ENCODE data around the gene ZNF107.

ZNF107 gene

DNA sequence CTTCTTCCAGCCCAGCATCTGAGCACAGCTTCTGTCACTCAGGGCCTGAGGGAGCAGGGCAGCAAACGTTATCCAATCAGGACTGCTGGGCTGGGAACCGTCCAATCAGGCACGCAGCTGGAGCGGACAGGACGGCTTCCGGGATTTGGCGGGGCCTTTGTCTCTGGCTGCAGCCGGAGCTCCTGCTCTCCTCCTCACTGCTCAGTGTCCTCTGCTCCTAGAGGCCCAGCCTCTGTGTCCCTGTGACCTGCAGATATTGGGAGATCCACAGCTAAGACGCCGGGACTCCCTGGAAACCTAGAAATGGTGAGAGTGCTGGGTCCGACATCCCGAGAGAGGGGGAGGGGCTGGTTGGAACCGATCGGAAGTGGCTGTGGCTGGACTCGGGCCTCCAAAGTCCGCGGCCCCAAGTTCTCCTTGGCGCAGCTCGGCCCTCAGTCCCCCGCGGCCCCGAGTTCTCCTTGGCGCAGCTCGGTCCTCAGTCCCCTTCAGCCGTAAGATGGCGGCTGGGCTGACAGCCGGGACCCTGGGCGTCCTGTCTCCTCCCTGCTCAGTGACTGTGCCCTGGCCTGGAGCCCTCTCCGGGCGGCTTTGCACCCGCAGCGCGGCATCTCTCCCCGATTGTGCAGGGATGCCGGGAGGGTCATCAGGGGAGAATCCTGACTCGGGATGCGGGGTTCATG lies at the start of gene ZNF107:
Gene ZNF107 (plus strand): TSS at position 154 of the 683 bp plus-strand sequence. CDS start 150 bp downstream, at position 304.
- DNase-seq = peak; percentile 92

DNA sequence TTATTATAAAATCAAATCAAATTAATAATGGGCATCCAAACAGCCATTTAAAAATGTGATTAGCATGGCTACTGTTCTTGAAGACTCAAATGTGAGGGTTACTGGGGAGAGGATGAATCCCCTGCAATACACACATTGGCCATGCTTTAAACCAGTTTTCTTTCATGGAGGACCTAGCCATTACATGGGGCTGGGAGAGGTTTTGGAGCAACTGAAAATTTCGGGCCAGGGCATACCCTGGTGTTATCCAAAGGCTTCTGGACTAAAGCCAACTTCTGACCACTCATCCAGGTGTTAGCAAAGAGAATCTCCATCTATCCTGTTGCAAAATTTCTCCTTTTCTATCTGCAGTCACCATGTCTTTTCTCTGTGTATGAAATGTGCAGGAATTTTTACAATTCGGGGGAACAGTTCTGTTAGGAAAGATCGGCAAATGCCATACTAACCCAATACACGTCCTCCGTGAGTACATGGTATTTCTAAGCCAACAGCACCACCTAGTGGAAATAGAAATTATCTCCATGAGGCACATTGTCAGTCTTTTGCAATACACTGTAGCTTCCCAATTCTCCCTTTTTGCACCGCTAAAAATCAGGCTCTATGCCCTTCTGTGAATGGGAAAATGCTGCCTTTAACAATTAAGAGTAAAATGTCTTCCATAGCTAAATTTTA lies 47.0 kb upstream of the ZNF107 start:
- peak; percentile 64 for DNase-seq

DNA sequence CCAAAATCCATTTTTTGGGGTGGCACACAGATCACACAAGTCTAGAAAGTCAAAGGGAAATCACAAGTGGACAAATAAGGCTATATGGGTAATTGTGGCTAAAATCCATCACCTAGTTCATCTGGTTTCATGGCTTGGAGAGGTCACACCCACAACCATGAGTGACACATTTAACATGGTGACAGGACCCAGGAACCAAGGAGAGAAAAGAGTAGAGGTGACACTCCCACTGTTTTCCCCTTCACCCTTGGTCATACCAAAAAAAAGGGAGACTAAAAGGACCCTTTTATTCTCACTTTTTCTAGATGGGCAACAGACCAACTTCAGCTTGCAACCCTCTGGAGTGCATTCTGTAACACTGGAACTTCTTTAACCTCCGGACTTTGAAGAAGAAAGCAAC lies 46.2 kb upstream of the ZNF107 start:
- DNase-seq = no peak

DNA sequence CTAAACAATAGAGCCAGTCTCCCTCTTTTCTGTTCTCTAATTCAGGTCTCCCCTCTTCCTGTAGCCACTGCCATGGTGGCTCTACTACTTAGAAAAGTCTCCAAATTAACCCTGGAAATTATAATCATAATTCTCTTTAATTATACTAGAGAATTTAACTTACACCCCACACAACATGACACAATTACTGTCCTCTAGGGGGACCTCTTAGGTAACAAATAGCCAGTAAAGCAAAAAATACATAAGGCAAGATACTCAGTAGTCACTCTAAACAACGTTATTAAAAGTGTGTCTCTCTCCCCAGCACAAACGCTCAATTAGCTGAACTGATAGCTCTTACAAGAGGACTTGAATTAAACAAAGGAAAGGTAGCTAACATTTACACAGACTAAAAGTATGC lies 44.3 kb upstream of the ZNF107 start:
- DNase-seq = no peak

DNA sequence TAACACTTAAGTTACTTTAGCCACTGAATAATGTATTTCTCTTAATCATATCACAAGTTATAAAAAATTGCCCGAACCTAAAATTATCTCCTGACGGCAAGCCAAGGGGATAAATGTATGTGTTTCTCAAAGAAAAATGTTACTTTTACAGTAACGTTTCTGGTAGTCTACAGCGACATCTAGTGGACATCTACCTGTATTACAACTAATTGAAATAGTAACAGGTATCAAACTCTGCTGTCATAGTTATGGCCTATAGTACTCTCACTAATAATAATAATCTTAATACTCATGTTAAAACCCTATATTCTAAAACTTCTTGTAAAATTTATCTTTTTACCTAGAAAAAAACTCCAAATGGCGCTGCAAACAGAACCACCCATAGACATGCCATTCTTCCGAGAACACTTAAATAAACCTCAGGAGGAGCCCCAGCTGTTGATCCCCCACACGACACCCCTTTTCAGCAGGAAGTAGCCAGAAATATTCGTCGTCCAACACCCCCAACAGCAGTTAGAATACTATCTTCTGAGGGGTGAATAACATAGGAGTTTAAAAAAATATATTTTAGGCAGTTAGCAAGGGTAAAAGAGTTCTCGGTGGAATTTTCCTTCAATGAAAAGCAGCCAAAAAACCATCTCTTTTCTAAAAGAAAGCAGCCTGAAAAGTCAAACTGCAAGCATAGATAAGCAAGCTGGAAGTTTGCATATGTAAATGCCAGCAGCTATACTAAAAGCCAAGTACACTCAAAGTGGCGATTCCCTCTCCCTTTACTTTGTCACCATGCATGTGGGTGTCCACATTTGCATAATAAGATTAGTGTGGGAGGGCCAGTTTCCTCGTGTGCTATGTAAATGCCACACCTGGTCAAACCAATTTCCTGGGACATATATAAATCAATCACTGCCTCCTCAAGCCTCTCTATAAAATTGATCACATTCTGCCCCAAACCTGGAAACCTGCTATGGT lies 40.5 kb upstream of the ZNF107 start:
- DNase-seq = peak; percentile 48

DNA sequence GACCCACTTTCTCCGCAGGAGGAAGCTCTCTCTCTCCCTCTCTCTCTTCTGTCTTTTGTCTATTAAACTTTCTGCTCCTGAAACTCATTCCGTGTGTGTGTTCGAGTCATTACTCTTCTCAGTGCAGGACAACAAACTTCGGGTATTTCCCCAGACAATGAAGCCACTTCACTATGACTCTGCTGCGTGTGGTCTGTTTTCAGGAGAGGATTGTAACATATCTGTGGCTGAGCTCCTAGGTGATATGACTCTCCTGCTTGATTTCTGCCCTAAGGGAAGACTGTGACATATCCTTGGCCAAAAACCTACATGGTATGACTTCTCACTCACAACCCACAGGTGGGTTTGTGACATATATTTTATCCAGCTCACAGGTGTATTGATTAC lies 39.9 kb upstream of the ZNF107 start:
- no peak for DNase-seq

DNA sequence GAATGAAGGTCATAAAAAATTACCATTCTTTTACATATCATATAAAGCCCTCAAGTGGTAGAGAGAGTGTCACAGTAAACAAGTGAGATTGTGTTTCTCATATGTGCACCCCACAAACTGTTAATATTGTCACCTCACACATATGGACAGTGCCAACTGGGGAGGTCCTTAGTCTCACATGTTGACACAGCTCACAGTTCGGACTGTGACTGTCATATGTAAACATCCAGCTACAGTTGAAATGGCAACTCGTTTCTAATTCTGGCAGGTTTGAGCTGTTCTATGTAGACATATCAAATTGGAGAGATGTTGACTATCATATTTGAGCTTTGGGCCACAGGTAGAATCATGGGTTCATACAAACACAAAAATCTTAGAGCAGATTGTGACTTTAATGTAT lies 39.4 kb upstream of the ZNF107 start:
- DNase-seq = no peak

DNA sequence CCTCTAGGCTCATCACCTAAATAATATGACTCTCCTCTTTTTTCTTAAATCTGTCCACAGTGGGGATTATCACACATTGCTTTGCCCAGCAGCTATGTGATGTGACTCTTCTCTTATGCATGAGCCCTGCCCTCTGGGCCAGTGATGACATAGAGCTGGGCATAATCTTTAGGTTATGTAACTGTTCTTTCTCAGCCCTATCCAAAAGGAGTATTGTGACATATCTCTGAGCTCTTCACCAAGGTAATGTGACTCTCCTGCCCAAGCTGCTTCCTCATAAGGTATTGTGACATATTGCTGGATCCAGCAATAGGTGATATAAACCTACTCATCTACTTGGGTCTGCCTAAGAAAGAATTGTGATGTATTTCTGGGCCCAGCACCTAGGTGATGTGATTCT lies 37.7 kb upstream of the ZNF107 start:
- DNase-seq = no peak

DNA sequence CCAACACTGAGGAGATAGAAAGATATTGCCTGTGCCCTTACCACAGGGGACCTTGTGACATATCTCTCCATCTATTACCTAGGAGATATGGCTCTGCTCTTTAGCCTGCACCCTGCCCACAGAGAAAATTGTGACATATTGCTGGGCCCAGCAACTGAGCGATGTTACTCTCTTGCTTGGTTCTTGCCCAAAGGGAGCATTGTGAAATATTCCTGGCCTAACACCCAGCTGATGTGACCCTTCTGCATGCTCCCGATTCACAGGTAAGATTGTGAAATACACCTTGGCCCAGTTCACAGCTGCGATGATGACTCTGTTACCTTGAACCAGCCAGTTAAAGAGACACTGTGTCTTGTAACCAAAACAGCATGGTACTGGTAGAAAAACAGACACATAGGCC lies 37.2 kb upstream of the ZNF107 start:
- no peak for DNase-seq

DNA sequence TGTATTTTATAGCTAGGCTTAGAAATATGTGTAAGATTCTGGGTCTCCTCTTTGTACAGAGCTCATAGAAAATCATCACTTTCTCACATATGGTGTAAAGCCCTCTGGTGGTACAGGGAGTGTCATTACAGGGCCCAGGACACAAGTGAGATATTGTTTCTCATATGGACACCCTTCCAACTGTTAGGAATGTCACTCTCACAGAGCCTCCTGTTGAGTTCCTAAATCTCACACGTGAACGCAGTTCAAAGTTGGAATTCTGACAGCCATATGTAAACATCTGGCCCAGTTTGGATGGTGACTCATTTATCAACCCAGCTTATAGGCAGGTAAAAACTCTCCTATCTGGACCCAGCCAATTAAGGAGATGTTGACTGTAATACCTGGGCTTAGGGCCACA lies 35.4 kb upstream of the ZNF107 start:
- peak; percentile 11 for DNase-seq

DNA sequence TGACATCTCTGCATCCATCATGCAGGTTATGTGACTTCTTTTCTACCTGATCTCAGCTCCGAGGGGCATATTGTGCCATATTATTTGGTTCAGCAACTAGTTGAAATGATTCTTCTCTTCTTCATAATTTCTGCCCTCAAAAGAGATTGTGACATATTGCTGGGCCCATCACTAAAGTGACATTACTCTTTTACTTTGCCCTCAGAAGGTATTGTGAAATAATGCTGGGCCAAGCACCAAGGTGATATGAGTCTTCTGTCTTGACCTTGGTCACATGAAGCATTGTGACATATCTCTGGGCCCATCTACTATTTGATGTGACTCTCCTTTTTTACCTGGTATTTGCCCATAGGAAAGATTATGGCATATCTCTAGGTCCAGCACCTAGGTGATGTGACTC lies 33.9 kb upstream of the ZNF107 start:
- DNase-seq = no peak

DNA sequence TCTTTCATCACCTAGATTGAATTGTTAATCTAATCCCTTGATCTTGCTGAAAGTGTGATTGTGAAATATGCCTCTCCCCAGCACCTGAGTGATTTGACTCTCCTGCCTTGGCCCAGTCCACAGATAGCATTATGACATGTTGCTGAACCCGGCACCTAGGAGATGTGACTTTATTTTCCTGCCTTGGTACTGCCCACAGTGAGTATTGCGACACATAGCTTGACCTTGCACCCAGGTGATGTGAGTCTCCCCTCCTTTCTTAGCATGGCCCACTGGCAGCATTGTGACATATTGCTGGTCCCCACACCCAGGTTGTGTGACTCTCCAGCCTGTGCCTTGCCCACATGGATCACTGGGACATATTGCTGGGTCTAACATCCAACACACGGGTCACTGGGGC lies 32.5 kb upstream of the ZNF107 start:
- DNase-seq = no peak

DNA sequence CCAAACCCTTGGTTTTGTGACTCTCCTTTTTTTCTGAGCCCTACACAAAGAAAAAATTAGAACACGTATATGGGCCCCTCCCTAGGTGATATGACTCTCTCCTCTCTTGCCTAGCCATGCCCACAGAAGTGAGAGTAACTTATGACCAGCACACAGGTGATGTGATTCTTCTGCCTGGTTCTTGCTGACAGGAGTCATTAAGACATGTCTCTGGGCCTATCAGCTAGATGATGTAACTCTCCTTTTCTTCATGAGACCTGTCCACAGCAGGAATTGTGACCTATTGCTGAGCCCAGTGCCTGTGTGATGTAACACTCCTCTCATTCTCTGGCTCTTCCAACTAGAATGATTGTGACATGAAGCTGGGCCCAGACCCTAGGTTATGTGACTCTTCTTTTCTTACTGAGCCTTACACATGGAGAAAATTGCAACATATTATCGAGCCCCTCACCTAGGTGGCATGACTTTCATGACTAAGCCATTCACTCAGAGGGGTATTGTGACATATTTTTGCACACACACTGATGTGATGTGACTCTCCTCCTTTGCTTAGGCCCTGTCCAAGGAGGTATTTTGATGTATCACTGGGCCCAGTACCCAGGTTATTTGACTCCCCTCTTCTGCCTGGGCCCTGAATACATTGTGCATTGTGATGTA lies 31.4 kb upstream of the ZNF107 start:
- DNase-seq = no peak

DNA sequence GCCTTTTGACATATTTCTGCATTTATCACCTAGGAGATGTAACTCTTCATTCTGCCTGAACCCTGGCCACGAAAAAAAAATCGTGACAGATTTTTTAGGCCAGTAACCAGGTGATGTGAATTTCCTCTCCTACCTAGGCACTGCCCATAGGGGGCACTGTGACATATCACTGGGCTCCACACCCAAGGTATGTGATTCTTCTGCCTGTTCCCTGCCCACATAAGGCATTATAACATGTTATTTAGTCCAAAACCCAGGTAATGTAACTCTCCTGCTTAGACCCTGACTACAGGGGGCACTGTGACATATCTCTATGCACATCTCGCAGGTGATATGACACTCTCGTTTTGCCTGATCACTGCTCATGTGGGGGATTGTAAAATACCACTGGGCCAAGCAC lies 29.5 kb upstream of the ZNF107 start:
- DNase-seq = peak; percentile 21

DNA sequence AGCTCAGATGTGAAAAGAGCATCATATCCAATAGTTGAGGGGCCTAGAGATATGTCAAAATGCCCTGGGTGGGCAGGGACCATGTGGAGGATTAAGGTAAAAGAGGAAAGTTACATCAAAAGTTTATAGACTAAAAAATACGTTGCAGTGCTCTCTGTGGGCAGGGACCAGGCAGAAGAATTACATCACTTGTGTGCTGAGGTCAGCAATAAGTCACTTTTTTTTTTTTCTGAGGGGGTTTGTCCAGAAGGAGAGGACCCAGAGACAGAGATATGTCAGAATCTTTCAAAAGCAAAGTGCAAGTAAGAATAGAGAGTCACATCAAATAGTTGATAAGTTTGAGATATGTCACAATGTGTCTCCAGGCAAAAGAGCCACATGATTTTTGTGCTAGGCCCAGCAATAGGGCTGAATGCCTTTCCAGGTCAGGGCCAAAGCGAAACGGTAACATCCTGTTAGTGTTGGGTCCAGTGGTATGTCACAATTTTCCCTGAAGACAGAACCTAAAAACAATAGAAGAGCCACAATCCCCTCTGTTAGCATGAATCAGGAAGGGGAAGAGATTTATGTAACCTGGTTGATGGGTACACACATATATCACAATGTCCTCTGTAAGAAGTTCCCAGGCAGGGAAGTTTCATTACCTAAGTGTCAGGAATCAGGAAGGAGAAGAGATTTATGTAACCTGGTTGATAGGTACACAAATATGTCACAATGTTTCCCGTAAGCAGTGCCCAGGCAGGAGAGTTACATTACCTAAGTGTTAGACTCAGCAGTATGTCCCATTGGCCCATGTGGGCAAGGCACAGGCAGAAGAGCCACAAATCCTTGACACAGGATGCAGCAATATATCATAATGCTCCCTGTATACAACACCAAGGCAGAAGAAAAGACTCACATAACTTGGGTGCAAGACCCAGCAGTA lies 28.1 kb upstream of the ZNF107 start:
- DNase-seq = no peak

DNA sequence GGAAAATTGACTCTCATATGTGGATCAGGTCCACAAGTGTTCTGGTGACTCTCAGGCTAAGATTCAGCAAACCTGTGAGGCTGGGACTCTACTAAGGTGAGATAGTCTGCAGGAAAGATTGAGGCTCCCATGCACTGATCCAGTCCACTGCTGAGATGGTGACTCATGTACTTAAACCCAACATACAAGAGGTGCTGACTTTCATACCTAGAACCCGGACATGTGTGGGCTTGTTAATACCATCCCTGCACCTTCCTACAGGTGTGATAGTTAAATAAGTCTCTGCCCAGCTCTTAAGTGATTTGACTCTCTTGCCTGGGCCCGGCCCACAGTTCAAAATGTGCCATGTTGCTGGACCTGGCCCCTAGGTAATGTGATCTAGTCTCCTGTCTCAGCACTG lies 27.1 kb upstream of the ZNF107 start:
- no peak for DNase-seq

DNA sequence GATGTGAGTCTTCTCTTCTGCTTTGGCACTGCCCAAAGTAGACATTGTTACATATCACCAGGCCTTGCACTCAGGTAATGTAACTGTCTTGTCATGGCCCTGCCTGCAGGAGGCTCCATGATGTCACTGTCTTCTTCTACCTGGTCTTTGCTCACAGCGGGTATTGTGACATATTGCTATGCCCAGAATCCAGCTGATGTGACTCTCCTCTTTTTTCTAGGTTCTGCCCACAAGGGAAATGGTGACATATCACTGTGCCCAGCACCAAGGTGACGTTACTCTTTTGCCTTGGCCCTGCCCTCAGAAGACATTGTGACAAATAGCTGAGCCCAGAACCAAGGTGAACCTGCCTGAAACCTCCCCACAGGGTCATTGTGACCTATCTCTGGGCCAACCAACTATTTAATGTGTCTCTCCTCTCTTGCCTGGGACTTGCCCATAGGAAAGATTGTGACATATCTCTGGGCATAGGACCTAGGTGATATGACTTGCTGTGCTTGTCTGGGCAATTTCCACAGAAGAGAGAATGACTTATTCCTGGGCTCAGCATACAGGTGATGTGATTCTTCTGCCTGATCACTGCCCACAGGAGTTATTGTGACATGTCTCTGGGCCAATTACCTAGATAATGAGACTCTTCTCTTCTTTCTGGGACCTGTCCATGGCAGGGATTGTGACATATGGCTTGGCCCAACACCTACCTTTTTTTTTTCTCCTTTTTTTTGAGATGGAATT lies 26.5 kb upstream of the ZNF107 start:
- no peak for DNase-seq

DNA sequence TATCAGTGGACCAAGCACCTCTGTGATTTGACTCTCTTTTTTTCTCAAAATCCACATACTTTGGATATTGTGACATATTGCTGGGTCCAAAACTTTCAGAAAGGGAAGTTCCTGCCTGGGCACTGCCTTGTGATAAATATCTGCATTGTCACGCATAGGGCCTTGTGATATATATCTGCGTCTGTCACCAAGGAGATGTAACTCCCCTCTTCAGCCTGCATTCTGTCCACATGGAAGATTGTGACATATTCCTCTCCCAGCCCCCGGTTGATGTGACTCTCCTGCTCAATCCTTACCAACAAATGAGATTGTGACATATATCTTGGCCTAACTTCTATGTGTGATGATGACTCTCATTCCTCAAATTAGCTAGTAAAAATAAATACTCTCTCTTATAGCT lies 25.4 kb upstream of the ZNF107 start:
- DNase-seq = no peak

DNA sequence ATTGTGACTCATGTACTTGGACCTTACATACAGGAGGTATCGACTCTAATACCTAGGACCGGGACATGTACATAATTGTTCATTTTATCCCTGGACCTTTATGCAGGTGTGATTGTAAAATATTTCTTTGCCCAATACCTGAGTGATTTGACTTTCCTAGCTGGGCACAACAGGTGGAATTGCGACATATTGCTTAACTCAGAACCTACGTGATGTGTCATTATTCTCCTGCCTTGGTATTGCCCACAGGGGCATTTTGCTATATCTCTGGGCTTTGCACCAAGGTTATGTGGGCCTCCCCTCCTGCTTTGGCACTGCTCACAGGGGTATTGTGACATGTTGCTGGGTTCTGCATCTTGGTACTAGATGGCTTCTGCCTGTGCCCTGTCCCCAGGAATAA lies 23.9 kb upstream of the ZNF107 start:
- no peak for DNase-seq

DNA sequence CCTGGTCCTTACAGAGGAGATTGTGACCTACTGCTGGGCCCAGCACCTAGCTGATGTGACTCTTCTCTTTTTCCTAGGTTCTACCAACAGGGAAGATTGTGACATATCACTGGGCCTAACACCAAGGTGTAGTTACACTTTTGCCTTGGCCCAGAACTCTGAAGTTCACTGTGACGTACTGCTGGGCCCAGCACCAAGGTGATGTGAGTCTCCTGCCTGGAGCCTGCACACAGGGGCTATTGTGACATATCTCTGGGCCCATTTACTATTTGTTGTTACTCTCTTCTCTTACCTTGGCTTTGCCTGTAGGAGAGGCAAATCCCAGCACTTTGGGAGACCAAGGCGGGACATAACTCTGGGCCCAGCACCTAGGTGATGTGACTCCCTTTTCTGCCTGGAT lies 23.1 kb upstream of the ZNF107 start:
- no peak for DNase-seq

DNA sequence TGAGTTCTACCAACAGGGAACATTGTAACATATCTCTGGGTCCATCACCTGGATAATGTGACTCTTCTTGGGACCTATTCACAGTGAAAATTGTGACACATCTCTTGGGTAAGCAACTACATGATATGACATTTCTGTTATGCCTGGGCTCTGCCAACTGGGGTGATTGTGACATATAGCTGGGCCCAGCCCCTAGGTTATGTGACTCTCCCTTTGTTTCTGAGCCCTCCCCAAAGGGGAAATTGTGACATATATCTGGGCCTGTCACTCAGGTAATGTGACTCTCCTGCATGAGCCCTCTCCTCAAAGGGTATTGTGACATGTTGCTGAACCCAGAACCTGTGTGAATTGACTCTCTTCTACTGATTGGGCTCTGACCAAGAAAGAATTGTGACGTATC lies 22.4 kb upstream of the ZNF107 start:
- DNase-seq = no peak
